Nephron (organoid): ENCODE measurements around the gene RTP4.
A peak's percentile ranks its signal among the peaks of the same experiment; 100 is the strongest.

Source experiments
- H3K27ac Mint-ChIP-seq, 3 experiments: 2 replicates each; pipeline ENCODE4 v1.8.0; 2020; ENCODE audit warnings: mixed read lengths in 3 of 3, mild to moderate bottlenecking in 2 of 3, moderate library complexity in 1 of 3
- H3K27me3 Mint-ChIP-seq: 2 replicates; pipeline ENCODE4 v1.8.0; 2021; ENCODE audit warnings: low read depth, mild to moderate bottlenecking, moderate library complexity, mixed read lengths
- H3K36me3 Mint-ChIP-seq: 2 replicates; pipeline ENCODE4 v1.8.0; 2020; ENCODE audit warnings: low read depth, mixed read lengths
- H3K4me1 Mint-ChIP-seq: 2 replicates; pipeline ENCODE4 v1.8.0; 2020; ENCODE audit warnings: mixed read lengths
- H3K4me3 Mint-ChIP-seq, 3 experiments: 2 replicates each; pipeline ENCODE4 v1.8.0; 2020; ENCODE audit warnings: mild to moderate bottlenecking in 3 of 3, mixed read lengths in 3 of 3, moderate library complexity in 2 of 3
- H3K9me3 Mint-ChIP-seq: 2 replicates; pipeline ENCODE4 v1.8.0; 2020; ENCODE audit warnings: mixed read lengths
- TF ChIP-seq, protein P1 (sequence below), 3 experiments: fragments of 200-600 bp; sonication (generic); IDR thresholded peaks; one replicate each; pipeline ENCODE4 v1.5.0; 2021; ENCODE audit warnings: antibody characterized with exemption in 3 of 3; ENCODE audit not compliant: unreplicated experiment in 3 of 3

Gene RTP4, protein sequence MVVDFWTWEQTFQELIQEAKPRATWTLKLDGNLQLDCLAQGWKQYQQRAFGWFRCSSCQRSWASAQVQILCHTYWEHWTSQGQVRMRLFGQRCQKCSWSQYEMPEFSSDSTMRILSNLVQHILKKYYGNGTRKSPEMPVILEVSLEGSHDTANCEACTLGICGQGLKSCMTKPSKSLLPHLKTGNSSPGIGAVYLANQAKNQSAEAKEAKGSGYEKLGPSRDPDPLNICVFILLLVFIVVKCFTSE

DNA sequence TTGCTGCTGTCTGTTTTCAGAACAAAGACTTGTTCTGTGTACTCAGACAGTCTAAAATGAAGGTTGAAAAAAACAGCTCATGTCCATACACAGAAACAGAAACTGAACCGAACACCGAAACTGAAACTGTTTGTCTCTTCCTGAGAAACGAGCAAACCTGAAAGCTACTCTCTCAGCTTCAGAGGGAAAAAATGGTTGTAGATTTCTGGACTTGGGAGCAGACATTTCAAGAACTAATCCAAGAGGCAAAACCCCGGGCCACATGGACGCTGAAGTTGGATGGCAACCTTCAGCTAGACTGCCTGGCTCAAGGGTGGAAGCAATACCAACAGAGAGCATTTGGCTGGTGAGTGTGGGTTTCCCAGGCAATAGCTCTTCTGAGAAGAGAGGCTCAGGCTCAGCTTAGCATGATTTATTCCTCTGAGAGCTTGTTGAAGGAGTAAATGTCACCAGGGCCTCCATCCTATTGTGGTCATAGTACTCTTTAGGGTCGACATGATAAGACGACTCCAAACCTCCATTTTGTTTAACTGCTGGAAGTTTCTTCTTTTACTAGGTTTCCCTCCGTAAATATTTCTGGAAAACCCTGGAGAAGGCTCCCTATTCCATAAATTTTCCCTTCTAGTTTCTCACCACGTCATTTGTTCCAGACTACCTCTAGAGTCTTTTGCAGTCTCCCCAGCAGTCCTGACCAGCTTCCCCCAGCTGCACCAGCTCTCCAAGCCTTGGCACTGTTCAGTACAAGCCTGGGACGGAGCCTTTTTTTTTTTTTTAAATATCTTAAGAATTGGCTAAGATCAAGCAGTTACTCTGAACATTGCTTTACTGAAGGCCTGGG lies at the start of gene RTP4:
RTP4 (plus strand) TSS at position 135 of the 838 bp plus-strand sequence; CDS start at position 192, 57 bp downstream.
- H3K27ac Mint-ChIP-seq: peak within 1 kb of the TSS; percentile 34 to 93 (median 92)
- H3K27me3 Mint-ChIP-seq: peaks cover 3% of the 10 kb centered on the region
- H3K36me3 Mint-ChIP-seq: no peaks in the 10 kb centered on the region
- no peaks in the 10 kb centered on the region for H3K9me3 Mint-ChIP-seq
- TF ChIP-seq, protein P1, sequence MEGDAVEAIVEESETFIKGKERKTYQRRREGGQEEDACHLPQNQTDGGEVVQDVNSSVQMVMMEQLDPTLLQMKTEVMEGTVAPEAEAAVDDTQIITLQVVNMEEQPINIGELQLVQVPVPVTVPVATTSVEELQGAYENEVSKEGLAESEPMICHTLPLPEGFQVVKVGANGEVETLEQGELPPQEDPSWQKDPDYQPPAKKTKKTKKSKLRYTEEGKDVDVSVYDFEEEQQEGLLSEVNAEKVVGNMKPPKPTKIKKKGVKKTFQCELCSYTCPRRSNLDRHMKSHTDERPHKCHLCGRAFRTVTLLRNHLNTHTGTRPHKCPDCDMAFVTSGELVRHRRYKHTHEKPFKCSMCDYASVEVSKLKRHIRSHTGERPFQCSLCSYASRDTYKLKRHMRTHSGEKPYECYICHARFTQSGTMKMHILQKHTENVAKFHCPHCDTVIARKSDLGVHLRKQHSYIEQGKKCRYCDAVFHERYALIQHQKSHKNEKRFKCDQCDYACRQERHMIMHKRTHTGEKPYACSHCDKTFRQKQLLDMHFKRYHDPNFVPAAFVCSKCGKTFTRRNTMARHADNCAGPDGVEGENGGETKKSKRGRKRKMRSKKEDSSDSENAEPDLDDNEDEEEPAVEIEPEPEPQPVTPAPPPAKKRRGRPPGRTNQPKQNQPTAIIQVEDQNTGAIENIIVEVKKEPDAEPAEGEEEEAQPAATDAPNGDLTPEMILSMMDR (IDR thresholded peaks at IDR 0.05; ENCODE audit: unreplicated experiment in 3 of 3): no peak
- peaks cover 5% of the 10 kb centered on the region for H3K4me1 Mint-ChIP-seq
- peak within 1 kb of the TSS in 1 of 3 experiments; percentile 27 for H3K4me3 Mint-ChIP-seq

DNA sequence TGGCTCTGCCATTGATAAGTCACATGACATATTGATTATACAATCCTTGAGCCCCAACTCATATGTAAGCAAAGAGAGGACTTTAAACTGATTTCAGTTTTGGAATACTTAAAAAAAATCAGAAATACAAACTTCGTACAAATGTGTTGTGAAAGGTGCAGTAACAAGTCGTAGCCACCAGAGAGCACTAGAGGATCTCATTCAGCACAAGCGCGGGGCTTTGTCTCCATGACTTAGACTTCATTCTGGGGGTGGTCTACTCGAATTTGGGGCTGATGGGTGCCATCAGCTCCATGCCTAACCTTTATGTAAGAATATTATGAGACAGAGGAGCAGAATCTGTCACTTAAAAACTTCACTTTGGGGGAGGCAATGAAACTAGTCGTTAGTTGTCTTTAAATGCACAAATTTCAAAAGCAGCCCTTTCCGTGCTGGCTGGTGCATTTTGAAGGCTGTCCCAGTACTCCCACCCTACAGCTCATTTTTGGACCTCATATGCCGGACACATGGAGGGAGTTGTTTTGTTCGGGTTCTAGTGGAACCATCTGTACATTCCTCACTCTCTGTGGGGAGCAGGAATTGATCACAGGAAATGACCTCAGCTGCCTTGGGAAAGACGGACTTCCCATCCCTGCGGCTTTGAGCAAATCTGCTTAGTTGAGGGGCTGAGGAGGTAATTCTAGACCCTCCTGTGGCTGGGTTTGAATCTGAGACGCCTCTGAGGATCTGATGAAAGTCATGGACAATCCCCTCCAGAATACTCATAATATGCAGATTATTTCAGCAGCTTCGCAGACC lies 49.2 kb upstream of the RTP4 start:
- H3K36me3 Mint-ChIP-seq: no peaks in the 10 kb centered on the region
- TF ChIP-seq, protein P1 (IDR thresholded peaks at IDR 0.05; ENCODE audit: unreplicated experiment in 3 of 3): peak; percentile 88 to 95 (median 93)
- peak overlapping the region in 1 of 3 experiments; percentile 39 for H3K27ac Mint-ChIP-seq
- H3K4me3 Mint-ChIP-seq: peak overlapping the region; percentile 14 to 54 (median 34)
- no peaks in the 10 kb centered on the region for H3K9me3 Mint-ChIP-seq
- H3K4me1 Mint-ChIP-seq: peaks cover 16% of the 10 kb centered on the region
- H3K27me3 Mint-ChIP-seq: peaks cover 26% of the 10 kb centered on the region

DNA sequence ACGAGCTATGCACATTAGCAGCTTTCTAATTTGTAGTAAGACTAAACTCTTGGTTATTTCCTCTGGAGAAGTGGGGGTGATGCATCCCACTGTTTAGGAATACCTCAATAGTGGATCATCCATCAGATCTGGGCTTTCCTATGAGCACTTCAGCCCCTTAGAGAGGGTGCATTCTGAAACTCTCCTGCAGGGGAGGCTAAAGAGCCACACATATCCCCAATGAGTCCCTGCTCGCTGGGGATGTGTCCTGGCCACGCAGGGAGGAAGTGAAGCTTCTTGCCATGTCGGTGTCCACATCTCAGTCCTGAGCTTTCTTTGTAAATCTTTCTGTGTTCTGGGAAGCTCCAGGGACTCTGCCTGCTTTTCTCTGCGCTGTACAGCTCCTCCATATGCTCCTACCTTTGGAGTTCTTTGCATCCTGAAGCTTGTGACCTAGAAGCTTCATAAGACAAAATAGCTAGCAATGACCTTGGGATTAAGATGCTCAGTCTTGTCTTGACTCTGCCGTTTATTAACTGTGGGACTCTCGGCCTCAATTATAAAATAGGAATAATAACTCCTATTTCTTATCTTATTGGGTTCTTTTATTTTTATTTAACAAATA lies 48.4 kb upstream of the RTP4 start:
- Mint-ChIP-seq H3K27ac (peak overlapping the region in 1 of 3 experiments; percentile 2), H3K4me1 (peaks cover 16% of the 10 kb centered on the region), H3K9me3 (no peaks in the 10 kb centered on the region), H3K27me3 (peaks cover 19% of the 10 kb centered on the region), H3K4me3 (no peak overlapping the region), H3K36me3 (no peaks in the 10 kb centered on the region)
- TF ChIP-seq, protein P1 (IDR thresholded peaks at IDR 0.05; ENCODE audit: unreplicated experiment in 3 of 3): peak; percentile 87 to 93 (median 87)

DNA sequence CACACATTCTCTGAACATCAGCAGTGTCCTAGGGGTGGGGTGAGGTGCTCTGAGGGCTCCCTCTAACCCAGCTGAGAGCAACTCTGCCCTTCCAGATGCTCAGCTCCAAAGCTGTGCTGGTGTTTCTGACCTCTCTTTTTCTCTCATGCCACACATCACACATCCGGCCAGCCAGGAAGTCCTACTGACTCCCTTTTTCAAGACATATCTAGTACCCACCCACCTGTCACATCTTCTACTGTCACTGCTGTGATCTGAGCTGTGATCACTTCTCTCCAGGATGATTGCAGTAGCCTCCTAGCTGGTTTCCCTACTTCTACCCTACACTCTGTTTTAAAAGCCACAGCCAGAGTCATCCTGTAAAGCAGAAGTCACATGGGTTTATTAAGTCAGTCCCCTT lies 46.4 kb upstream of the RTP4 start:
- H3K27ac Mint-ChIP-seq: no peak overlapping the region
- H3K4me3 Mint-ChIP-seq: no peak overlapping the region
- no peaks in the 10 kb centered on the region for H3K9me3 Mint-ChIP-seq
- TF ChIP-seq, protein P1 (IDR thresholded peaks at IDR 0.05; ENCODE audit: unreplicated experiment in 3 of 3): no peak
- peaks cover 19% of the 10 kb centered on the region for H3K27me3 Mint-ChIP-seq
- H3K4me1 Mint-ChIP-seq: peaks cover 16% of the 10 kb centered on the region
- no peaks in the 10 kb centered on the region for H3K36me3 Mint-ChIP-seq

DNA sequence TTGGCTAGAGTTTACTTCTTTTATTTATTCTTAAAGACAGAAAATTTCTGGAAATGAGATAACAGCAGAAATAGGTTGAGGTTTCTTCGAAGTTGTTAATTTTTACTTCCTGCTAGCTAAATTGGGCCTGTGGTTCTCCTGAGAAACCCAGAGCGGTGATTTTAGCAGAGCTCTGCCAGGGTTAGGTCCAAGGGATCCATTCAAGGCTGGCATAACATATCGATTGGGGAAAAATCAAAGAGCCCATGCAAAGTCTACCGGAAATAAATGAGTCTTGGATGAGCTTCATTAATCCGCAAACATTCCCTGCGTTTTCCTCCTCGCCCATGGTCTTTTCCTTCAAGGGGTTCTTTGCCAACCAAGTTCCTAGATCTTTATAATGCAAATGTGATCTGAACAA lies 45.9 kb upstream of the RTP4 start:
- H3K27me3 Mint-ChIP-seq: peaks cover 18% of the 10 kb centered on the region
- no peak overlapping the region for H3K4me3 Mint-ChIP-seq
- TF ChIP-seq, protein P1 (IDR thresholded peaks at IDR 0.05; ENCODE audit: unreplicated experiment in 3 of 3): no peak
- H3K9me3 Mint-ChIP-seq: no peaks in the 10 kb centered on the region
- peaks cover 16% of the 10 kb centered on the region for H3K4me1 Mint-ChIP-seq
- no peak overlapping the region for H3K27ac Mint-ChIP-seq
- H3K36me3 Mint-ChIP-seq: no peaks in the 10 kb centered on the region
